Ectodermal cell (in vitro differentiated cells): ENCODE results near the gene GPS1.

Source experiments
- H3K27ac ChIP-seq: 2 replicates; pipeline ENCODE4 v1.7.0; 2013; ENCODE audit warnings: mild to moderate bottlenecking, low read depth, low read length; ENCODE audit not compliant: insufficient read depth, poor library complexity, severe bottlenecking
- H3K27me3 ChIP-seq: 2 replicates; pipeline ENCODE4 v1.7.0; 2013; ENCODE audit warnings: mild to moderate bottlenecking, low read length; ENCODE audit not compliant: insufficient read depth, control insufficient read depth, poor library complexity, severe bottlenecking
- H3K36me3 ChIP-seq: one replicate; pipeline ENCODE4 v1.7.0; 2013; ENCODE audit warnings: low read length; ENCODE audit not compliant: control insufficient read depth, insufficient read depth
- H3K4me1 ChIP-seq: one replicate; pipeline ENCODE4 v1.7.0; 2013; ENCODE audit warnings: low read length; ENCODE audit not compliant: control insufficient read depth, insufficient read depth
- H3K4me3 ChIP-seq: 2 replicates; pipeline ENCODE4 v1.7.0; 2013; ENCODE audit warnings: low read depth, low read length, control low read depth; ENCODE audit not compliant: insufficient read depth
- H3K9me3 ChIP-seq: 2 replicates; pipeline ENCODE4 v1.7.0; 2013; ENCODE audit warnings: mild to moderate bottlenecking, low read length, moderate library complexity; ENCODE audit not compliant: control insufficient read depth
- WGBS, 2 experiments: methylation state at CpG; one replicate each; pipeline ENCODE4 v1.1.7; 2013; ENCODE audit warnings: missing lambda C conversion rate in 2 of 2; 5-methylcytosine and 5-hydroxymethylcytosine counted together

The GPS1 gene

DNA sequence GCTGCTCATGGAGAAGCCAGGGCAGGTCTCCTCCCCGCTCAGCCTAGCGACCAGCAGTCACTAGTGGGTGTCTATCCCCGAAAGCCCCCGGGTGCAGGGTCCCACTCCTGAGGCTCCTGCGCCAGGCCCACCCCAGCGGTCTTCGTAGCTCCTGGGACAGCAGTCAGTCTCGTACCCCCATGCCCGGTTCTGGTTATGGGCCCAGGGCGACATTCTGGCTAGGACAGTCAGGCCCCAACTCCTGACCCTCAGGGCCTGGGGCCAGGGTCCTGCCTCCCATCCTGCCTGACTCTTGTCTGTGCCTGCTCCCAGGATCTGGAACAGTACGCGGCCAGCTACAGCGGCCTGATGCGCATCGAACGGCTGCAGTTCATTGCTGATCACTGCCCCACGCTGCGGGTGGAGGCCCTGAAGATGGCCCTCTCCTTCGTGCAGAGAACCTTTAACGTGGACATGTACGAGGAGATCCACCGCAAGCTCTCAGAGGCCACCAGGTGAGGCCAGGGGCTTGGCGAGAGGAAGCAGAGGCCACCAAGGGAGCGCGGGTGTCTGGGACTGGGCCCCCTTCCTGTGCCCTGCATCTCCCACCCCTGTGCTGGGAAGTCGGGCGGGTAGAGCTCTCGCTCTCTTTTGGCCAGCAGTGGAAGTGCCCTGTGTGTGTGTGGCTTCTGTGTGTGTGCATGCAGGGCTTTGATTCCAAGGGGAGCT is 2.0 kb downstream of the GPS1 start:
- no peaks in the 10 kb centered on the region for H3K27me3 ChIP-seq
- H3K36me3 ChIP-seq: peaks cover 47% of the 10 kb centered on the region
- no peaks in the 10 kb centered on the region for H3K9me3 ChIP-seq
- H3K27ac ChIP-seq: no peak overlapping the region
- no peak overlapping the region for H3K4me3 ChIP-seq
- peaks cover 8% of the 10 kb centered on the region for H3K4me1 ChIP-seq
- 96% methylated on average over 28 of the region's 28 CpGs for WGBS, 2 experiments

DNA sequence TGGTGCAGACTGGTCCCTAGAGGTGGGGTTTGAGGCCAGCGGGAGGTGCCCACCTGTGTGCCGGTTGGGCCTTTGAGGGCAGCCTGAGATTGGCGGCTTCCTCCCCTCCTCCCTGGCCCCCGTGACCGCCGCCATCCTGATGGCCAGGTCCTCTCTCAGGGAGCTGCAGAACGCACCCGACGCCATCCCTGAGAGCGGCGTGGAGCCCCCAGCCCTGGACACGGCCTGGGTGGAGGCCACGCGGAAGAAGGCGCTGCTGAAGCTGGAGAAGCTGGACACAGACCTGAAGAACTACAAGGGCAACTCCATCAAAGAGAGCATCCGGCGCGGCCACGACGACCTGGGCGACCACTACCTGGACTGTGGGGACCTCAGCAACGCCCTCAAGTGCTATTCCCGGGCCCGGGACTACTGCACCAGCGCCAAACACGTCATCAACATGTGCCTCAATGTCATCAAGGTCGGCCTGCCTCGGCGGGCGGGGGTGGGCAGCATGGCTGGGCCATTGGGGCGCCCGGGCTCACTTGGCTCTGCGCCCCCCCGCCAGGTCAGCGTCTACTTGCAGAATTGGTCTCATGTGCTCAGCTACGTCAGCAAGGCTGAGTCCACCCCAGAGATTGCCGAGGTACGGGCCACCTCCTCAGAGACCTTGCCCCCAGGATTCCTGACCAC is 2.8 kb downstream of the GPS1 start:
- no peaks in the 10 kb centered on the region for H3K27me3 ChIP-seq
- H3K36me3 ChIP-seq: peaks cover 47% of the 10 kb centered on the region
- H3K4me3 ChIP-seq: no peak overlapping the region
- 95 to 96% methylated on average over 38 of the region's 38 CpGs for WGBS, 2 experiments
- H3K27ac ChIP-seq: no peak overlapping the region
- H3K9me3 ChIP-seq: no peaks in the 10 kb centered on the region
- H3K4me1 ChIP-seq: peaks cover 8% of the 10 kb centered on the region

DNA sequence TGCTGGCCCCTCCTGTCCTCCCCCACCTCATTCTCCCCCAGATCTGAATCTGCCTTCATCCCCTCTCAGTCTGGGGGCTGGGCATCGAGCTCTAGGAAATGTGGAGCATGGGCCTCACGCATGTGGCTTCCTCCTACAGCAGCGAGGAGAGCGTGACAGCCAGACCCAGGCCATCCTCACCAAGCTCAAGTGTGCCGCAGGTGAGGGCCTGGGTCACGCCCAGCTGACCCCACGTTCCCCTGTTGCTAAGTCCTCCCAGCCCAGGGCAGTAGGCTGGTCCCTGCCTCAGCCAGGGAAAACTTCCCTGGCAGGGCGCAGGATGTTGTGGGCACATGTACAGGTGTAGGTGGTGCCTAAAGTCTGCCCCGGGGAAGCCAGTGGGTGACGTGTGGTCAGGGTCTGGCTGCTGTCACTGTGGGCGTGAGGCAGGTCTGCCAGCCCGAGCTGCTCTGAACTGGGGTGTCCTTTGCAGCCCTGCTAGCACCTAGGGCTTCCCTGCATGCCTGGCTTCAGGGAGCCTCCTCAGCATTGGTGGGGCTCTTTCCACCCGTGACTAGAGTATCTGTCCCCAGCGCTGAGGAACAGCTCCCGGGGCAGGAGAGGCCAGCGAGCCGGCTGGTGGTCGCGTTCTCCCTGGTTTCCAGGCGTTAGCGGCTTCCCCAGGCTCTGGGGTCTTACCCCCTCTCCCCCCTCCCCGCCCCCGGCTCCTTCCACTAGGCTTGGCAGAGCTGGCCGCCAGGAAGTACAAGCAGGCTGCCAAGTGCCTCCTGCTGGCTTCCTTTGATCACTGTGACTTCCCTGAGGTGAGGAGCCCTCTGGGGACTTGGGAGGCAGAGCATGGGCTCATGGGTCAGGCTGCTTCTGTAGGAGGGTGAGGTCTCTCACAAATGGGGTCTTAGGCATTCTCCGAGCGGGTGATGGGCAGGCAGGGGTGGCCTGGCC is 3.6 kb downstream of the GPS1 start:
- H3K27ac ChIP-seq: no peak overlapping the region
- H3K36me3 ChIP-seq: peaks cover 44% of the 10 kb centered on the region
- WGBS, 2 experiments: 92 to 94% methylated on average over 26 of the region's 26 CpGs
- no peaks in the 10 kb centered on the region for H3K27me3 ChIP-seq
- H3K9me3 ChIP-seq: no peaks in the 10 kb centered on the region
- peaks cover 8% of the 10 kb centered on the region for H3K4me1 ChIP-seq
- no peak overlapping the region for H3K4me3 ChIP-seq

DNA sequence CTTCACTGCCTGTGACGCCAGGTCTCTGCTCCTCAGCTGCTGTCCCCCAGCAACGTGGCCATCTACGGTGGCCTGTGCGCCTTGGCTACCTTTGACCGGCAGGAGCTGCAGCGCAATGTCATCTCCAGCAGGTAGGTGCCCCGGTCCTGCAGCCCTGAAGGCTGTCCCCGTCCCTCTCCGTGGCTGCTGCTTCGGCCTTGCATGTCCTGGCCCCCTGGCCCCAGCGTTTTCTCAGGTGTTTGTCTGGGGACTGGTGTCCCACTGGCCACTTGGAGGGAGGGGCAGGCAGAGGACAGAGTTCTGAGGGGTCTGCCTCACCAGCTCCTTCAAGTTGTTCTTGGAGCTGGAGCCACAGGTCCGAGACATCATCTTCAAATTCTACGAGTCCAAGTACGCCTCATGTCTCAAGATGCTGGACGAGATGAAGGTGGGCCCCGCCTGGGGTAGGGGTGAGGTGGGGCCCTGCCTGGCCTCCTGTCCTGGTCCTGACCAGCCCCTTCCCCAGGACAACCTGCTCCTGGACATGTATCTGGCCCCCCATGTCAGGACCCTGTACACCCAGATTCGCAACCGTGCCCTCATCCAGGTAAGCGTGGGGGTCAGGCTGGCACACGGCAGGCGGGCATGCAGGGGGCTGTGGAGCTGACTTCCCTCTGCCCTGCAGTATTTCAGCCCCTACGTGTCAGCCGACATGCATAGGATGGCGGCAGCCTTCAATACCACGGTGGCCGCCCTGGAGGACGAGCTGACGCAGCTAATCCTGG is 4.4 kb downstream of the GPS1 start:
- Histone ChIP-seq H3K27ac (no peak overlapping the region), H3K27me3 (no peaks in the 10 kb centered on the region), H3K36me3 (peaks cover 50% of the 10 kb centered on the region), H3K4me3 (no peak overlapping the region), H3K4me1 (peaks cover 4% of the 10 kb centered on the region), H3K9me3 (no peaks in the 10 kb centered on the region)
- WGBS, 2 experiments: 94 to 95% methylated on average over 28 of the region's 28 CpGs

DNA sequence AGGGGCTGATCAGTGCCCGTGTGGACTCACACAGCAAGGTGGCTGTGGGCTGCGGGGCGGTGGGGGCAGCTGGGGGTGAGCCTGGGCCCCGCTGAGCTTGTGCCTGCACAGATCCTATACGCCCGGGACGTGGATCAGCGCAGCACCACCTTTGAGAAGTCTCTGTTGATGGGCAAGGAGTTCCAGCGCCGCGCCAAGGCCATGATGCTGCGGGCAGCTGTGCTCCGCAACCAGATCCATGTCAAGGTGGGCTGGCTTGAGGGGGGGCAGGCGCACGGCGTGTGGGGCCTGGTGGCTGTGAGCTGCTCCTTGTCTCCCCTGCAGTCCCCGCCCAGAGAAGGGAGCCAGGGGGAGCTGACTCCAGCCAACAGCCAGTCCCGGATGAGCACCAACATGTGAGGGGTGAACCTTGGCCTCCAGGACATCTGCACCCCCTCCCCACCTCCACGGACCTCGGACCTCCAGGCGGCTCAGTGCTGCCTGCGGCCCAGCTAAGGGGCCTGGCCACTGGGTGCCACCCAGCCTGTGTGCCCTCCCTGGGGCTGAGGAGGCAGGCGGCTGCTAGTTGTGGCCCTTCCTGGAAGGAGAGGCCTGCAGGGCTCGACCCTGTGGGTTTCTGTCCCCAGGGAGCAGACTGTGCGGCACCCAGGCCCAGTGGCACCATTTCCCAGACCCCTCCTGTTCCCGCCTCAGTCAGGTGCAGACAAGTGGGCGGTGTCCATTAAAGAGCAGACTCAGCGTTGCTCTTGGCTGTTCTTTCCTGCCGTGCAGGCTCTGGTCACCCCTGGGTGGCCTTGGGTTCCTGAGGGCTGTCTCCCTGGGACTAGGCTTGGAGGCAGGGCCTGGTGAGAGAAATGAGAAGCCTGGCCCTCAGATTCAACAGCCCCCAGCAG is 5.3 kb downstream of the GPS1 start:
- H3K4me1 ChIP-seq: peaks cover 4% of the 10 kb centered on the region
- H3K4me3 ChIP-seq: no peak overlapping the region
- WGBS, 2 experiments: 95% methylated on average over 29 of the region's 29 CpGs
- H3K36me3 ChIP-seq: peaks cover 50% of the 10 kb centered on the region
- no peak overlapping the region for H3K27ac ChIP-seq
- H3K27me3 ChIP-seq: no peaks in the 10 kb centered on the region
- H3K9me3 ChIP-seq: no peaks in the 10 kb centered on the region

DNA sequence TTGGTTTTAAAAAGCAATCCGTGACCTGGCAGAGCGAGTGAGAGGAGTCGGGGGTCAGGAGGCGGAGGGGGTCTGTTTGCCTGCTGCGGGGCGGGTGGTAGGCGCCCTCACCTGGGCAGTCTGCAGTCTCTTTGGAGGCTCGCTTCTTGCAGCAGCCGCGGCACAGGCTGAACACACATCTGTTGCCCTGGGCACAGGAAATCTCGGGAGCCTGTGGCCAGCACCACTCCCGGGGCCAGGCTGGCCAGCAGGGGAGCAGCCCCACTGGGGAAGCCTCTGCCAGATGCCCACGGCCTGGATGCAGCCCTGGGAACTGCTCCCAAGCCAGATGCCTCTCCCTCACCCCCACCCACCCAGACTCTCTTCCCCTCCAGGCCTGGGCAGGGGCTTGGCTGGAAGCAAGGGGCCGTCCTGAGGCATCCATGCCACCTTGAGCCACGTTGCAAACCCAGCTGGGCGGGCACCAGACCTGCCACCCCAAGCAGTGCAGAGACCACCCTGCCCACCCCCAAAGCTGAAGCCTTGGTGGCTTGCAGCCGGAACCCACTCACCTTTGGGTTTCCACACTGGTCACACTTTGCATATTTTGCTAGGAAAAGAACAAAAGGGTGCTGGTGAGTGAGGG is 6.6 kb downstream of the GPS1 start:
- Histone ChIP-seq H3K27me3 (no peaks in the 10 kb centered on the region), H3K36me3 (peaks cover 50% of the 10 kb centered on the region), H3K9me3 (no peaks in the 10 kb centered on the region), H3K4me1 (no peaks in the 10 kb centered on the region), H3K4me3 (no peak overlapping the region), H3K27ac (no peak overlapping the region)
- WGBS, 2 experiments: 91 to 93% methylated on average over 17 of the region's 17 CpGs

DNA sequence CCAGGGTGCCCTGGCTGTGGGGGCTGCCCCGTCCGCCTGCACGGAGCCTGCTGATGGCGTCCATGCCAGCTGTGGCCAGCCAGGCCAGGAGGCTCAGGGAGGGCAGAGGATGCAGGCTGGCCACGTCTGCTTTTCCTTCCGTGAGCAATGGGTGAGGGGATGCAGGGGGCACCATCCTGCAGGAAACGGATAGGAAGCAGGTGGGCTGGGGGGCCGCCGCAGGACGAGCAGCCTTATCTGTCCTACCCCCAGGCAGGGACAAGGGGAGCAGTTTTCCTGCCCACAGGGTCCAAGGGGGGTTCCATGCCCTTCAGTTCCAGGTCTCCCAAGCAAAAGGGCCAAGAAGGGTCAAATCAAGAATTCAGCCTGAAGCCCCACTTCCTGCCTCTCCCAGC is 7.2 kb downstream of the GPS1 start:
- Histone ChIP-seq H3K27me3 (no peaks in the 10 kb centered on the region), H3K27ac (no peak overlapping the region), H3K9me3 (no peaks in the 10 kb centered on the region), H3K4me1 (no peaks in the 10 kb centered on the region), H3K36me3 (peaks cover 46% of the 10 kb centered on the region), H3K4me3 (no peak overlapping the region)
- WGBS, 2 experiments: 95% methylated on average over 10 of the region's 10 CpGs

DNA sequence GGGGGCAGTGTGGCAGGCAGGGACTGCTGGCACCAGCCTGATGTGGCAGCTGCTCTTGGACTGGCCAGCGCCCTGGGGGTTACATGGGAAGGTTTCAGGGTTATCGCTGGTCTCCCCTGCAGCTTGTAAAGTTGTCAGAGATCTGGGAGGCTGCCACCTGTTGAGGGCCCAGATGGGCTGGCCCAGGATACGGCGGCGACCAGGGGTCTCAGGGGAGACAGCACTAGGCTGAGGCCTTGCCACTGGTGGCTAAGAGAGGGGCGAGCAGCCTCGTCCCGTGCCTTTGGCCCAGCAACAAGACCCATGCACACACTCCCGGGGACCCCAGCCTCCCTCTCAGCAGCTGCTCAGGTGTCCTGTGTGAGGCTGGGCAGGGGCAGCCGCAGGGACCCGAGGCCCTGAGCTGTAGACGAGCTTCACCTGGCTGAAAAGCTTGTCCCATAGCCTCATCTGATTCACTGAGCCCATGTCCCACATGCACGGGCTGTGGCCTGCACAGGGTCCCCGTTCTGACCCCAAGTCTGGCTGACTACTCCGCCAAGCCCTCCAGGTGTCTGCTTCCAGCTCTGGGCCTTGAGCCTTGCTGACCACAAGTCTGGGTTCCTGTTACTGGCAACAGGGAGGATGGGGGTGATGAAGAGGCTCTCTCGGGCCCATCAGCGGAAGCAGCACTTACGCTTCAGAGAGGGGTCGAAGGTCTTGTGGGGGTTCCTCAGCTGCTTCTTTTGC is 7.7 kb downstream of the GPS1 start:
- H3K9me3 ChIP-seq: no peaks in the 10 kb centered on the region
- peaks cover 40% of the 10 kb centered on the region for H3K36me3 ChIP-seq
- WGBS, 2 experiments: 93 to 94% methylated on average over 19 of the region's 19 CpGs
- no peak overlapping the region for H3K4me3 ChIP-seq
- no peaks in the 10 kb centered on the region for H3K4me1 ChIP-seq
- no peaks in the 10 kb centered on the region for H3K27me3 ChIP-seq
- no peak overlapping the region for H3K27ac ChIP-seq
